GM10847 (cell line): ENCODE measurements around the gene NSUN3.

Experiments used
- POLR2A ChIP-seq: IDR thresholded peaks from 2 replicates; pipeline ENCODE4 v1.6.1; 2011; ENCODE audit not compliant: insufficient read length; ENCODE audit errors: extremely low read depth

NSUN3 gene

GRCh38 chr3:94106268-94106667, 43.4 kb downstream of the NSUN3 start:
- TF ChIP-seq POLR2A: no peak

- TF ChIP-seq POLR2A: no peak
Observed at GRCh38 chr3:94110854-94111253, 48.0 kb downstream of the NSUN3 start.

- TF ChIP-seq POLR2A: no peak
Observed at GRCh38 chr3:94114666-94115065, 51.8 kb downstream of the NSUN3 start.

- TF ChIP-seq POLR2A: no peak
Observed at GRCh38 chr3:94115482-94115881, 52.6 kb downstream of the NSUN3 start.

- no peak for TF ChIP-seq POLR2A
Observed at GRCh38 chr3:94117729-94118128, 54.9 kb downstream of the NSUN3 start.

GRCh38 chr3:94118390-94118789, 55.5 kb downstream of the NSUN3 start:
- no peak for TF ChIP-seq POLR2A

GRCh38 chr3:94121161-94121560, 58.3 kb downstream of the NSUN3 start:
- no peak for TF ChIP-seq POLR2A

- no peak for TF ChIP-seq POLR2A
Observed at GRCh38 chr3:94127115-94127514, 64.3 kb downstream of the NSUN3 start.

- TF ChIP-seq POLR2A: no peak
Observed at GRCh38 chr3:94130690-94131089, 67.8 kb downstream of the NSUN3 start.

GRCh38 chr3:94132777-94133176, 69.9 kb downstream of the NSUN3 start:
- no peak for TF ChIP-seq POLR2A

GRCh38 chr3:94136133-94136532, 73.3 kb downstream of the NSUN3 start:
- no peak for TF ChIP-seq POLR2A

GRCh38 chr3:94137377-94137776, 74.5 kb downstream of the NSUN3 start:
- TF ChIP-seq POLR2A: no peak

GRCh38 chr3:94146455-94146854, 83.6 kb downstream of the NSUN3 start:
- no peak for TF ChIP-seq POLR2A

- no peak for TF ChIP-seq POLR2A
Observed at GRCh38 chr3:94147012-94147411, 84.2 kb downstream of the NSUN3 start.

GRCh38 chr3:94150113-94150512, 87.3 kb downstream of the NSUN3 start:
- TF ChIP-seq POLR2A: no peak

GRCh38 chr3:94156626-94157025, 93.8 kb downstream of the NSUN3 start:
- no peak for TF ChIP-seq POLR2A

- TF ChIP-seq POLR2A: no peak
Observed at GRCh38 chr3:94158512-94158911, 95.7 kb downstream of the NSUN3 start.
